NCI-H82 treated with DMSO at 0.1 percent for 48 hours (cell line): ENCODE measurements around the gene C1QL2.

Experiments
- DNase-seq: peaks from one replicate; lab custom pipeline; 2025; ENCODE audit not compliant: unreplicated experiment; lab: John Stamatoyannopoulos, UW

C1QL2 gene

GRCh38 chr2:119144806-119145205 lies 13.7 kb downstream of the C1QL2 start:
- no peak for DNase-seq

- no peak for DNase-seq
Measured at GRCh38 chr2:119142824-119143223, 15.7 kb downstream of the C1QL2 start.

GRCh38 chr2:119137502-119137901 lies 21.0 kb downstream of the C1QL2 start:
- DNase-seq: no peak

- DNase-seq: no peak
Measured at GRCh38 chr2:119136872-119137271, 21.7 kb downstream of the C1QL2 start.

GRCh38 chr2:119136093-119136492 lies 22.5 kb downstream of the C1QL2 start:
- no peak for DNase-seq

- no peak for DNase-seq
Measured at GRCh38 chr2:119134775-119135174, 23.8 kb downstream of the C1QL2 start.

GRCh38 chr2:119126650-119127049 lies 31.9 kb downstream of the C1QL2 start:
- DNase-seq: peak; percentile 3

- no peak for DNase-seq
Measured at GRCh38 chr2:119123389-119123788, 35.2 kb downstream of the C1QL2 start.

- DNase-seq: no peak
Measured at GRCh38 chr2:119122663-119123062, 35.9 kb downstream of the C1QL2 start.

- no peak for DNase-seq
Measured at GRCh38 chr2:119119999-119120756, 38.4 kb downstream of the C1QL2 start.

- no peak for DNase-seq
Measured at GRCh38 chr2:119119076-119119785, 39.3 kb downstream of the C1QL2 start.

GRCh38 chr2:119117891-119118882 lies 40.4 kb downstream of the C1QL2 start:
- no peak for DNase-seq

GRCh38 chr2:119117408-119117807 lies 41.1 kb downstream of the C1QL2 start:
- DNase-seq: no peak

- DNase-seq: no peak
Measured at GRCh38 chr2:119116411-119117295, 41.9 kb downstream of the C1QL2 start.

GRCh38 chr2:119114266-119114665 lies 44.3 kb downstream of the C1QL2 start:
- no peak for DNase-seq

- DNase-seq: no peak
Measured at GRCh38 chr2:119113489-119113770, 45.1 kb downstream of the C1QL2 start.

- no peak for DNase-seq
Measured at GRCh38 chr2:119112770-119113488, 45.6 kb downstream of the C1QL2 start.

GRCh38 chr2:119112230-119112629 lies 46.3 kb downstream of the C1QL2 start:
- no peak for DNase-seq

GRCh38 chr2:119111115-119111975 lies 47.2 kb downstream of the C1QL2 start:
- DNase-seq: no peak
